Left renal pelvis (tissue), 4 donors: ENCODE measurements around the gene ANKRD31. TPM values are rescaled to one million over a fixed set of nuclear protein-coding genes. Genes with fewer than 3 reads are reported as not detected.
"Not testable (repeated sequence)": the region's sequence is repeated elsewhere in the genome, so short reads cannot be mapped to it uniquely, and the experiment has no call there.

Experiments
- DNase-seq, 4 donors: peaks; one replicate each; pipeline ENCODE4 v3.0.0-alpha.2; 2013; ENCODE audit warnings: low read depth in 4 of 4, low spot score in 3 of 4
- polyA plus RNA-seq, 4 donors: library from polyadenylated mRNA; unstranded; fragments of 120-200 nt; gene quantifications; one replicate each; pipeline ENCODE4 v1.2.1, GENCODE V29; 2013; ENCODE audit not compliant: insufficient read length in 4 of 4

Gene ANKRD31
- polyA plus RNA-seq, 4 donors = 0.47 to 0.75 (median 0.60) TPM

GRCh38 chr5:75226916-75227315, 9.8 kb downstream of the ANKRD31 start:
- DNase-seq = no peak

- no peak for DNase-seq
These were observed 11.2 kb downstream of the ANKRD31 start for GRCh38 chr5:75225506-75225905.

- DNase-seq = not testable (repeated sequence)
These were observed 15.9 kb downstream of the ANKRD31 start for GRCh38 chr5:75220787-75221186.

- no peak for DNase-seq
These were observed 21.8 kb downstream of the ANKRD31 start for GRCh38 chr5:75214928-75215327.

GRCh38 chr5:75214409-75214808, 22.3 kb downstream of the ANKRD31 start:
- no peak for DNase-seq

GRCh38 chr5:75203604-75204003, 33.1 kb downstream of the ANKRD31 start:
- DNase-seq = no peak

GRCh38 chr5:75202935-75203334, 33.7 kb downstream of the ANKRD31 start:
- no peak for DNase-seq

GRCh38 chr5:75200776-75201175, 35.9 kb downstream of the ANKRD31 start:
- DNase-seq = no peak

GRCh38 chr5:75199946-75200345, 36.7 kb downstream of the ANKRD31 start:
- no peak for DNase-seq

- DNase-seq = no peak
These were observed 37.6 kb downstream of the ANKRD31 start for GRCh38 chr5:75199071-75199470.

- no peak for DNase-seq
These were observed 38.9 kb downstream of the ANKRD31 start for GRCh38 chr5:75197745-75198144.

- DNase-seq = no peak
These were observed 43.9 kb downstream of the ANKRD31 start for GRCh38 chr5:75192804-75193203.

- DNase-seq = no peak
These were observed 44.4 kb downstream of the ANKRD31 start for GRCh38 chr5:75192264-75192663.

GRCh38 chr5:75190227-75190626, 46.5 kb downstream of the ANKRD31 start:
- no peak for DNase-seq

GRCh38 chr5:75189353-75189752, 47.3 kb downstream of the ANKRD31 start:
- no peak for DNase-seq

GRCh38 chr5:75185763-75186162, 50.9 kb downstream of the ANKRD31 start:
- no peak for DNase-seq

GRCh38 chr5:75176009-75176408, 60.7 kb downstream of the ANKRD31 start:
- not testable (repeated sequence) for DNase-seq

- DNase-seq = not testable (repeated sequence)
These were observed 61.8 kb downstream of the ANKRD31 start for GRCh38 chr5:75174872-75175271.

GRCh38 chr5:75169516-75169915, 67.2 kb downstream of the ANKRD31 start:
- no peak for DNase-seq

GRCh38 chr5:75168026-75168735, 68.5 kb downstream of the ANKRD31 start:
- DNase-seq = no peak

- DNase-seq = no peak
These were observed 69.3 kb downstream of the ANKRD31 start for GRCh38 chr5:75167345-75167744.

GRCh38 chr5:75161508-75161907, 75.2 kb downstream of the ANKRD31 start:
- DNase-seq = not testable (repeated sequence)

- DNase-seq = no peak
These were observed 80.1 kb downstream of the ANKRD31 start for GRCh38 chr5:75156585-75156984.
